ENCODE data around the gene TMEM190. TPM values are rescaled to one million over a fixed set of nuclear protein-coding genes. Genes with fewer than 3 reads are reported as not detected.

The TMEM190 gene
- total and polyA plus RNA-seq, 10 of the 15 experiments (the other 5 are each of a cell fraction or from before 2014, with no cell fraction given) = not detected

DNA sequence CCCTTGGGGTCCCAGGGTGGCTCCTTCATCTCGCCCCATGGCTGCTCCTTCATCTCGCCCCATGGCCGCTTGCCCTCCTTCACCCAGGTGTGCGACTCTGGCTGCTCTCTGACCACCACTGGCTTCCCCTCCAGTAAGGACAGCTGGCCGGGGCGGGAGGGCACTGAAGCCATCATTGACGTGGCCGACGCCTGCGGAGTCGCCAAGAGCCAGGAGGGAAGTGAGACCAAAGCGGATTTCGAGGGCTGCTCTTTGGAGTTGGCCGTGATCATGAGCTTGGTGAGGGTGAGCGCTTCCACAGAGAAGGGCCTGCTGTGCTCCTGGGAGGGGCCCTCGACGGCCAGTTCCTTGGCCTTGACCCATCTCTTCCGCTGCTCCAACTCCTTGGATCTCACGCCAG lies 18.1 kb upstream of the TMEM190 start:
- ATAC-seq (no peak), DNase-seq (ENCODE audit: low read depth, low spot score) (no peak), FAIRE-seq (no peak)
- Histone ChIP-seq H3K4me1 (ENCODE audit: control insufficient read depth, insufficient read depth, low read length) (no peaks in the 10 kb centered on the region), H3K27me3 (replicated peaks in 1 of 2; ENCODE audit: control insufficient read depth in 2 of 2, insufficient read depth in 2 of 2, low read length in 1 of 2) (peaks cover 0 to 8% of the 10 kb centered on the region in 2 experiments; a peak in 3 of 4 replicates), H2AFZ (ENCODE audit: control insufficient read depth, low read depth, low read length) (no peak overlapping the region), H3K4me2 (ENCODE audit: control insufficient read depth, insufficient read depth) (no peak overlapping the region), H3K9me3 (replicated peaks; ENCODE audit: control insufficient read depth, insufficient read depth, low read length) (no peaks in the 10 kb centered on the region), H4K20me1 (ENCODE audit: control insufficient read depth, insufficient read depth) (no peaks in the 10 kb centered on the region), H3K27ac (ENCODE audit: control insufficient read depth, insufficient read depth) (no peak overlapping the region), H3K79me2 (ENCODE audit: control insufficient read depth, insufficient read depth, low read length) (no peaks in the 10 kb centered on the region), H3K4me3 (no peak overlapping the region), H3K9ac (ENCODE audit: control insufficient read depth, insufficient read depth, low read length) (no peak overlapping the region), H3K36me3 (ENCODE audit: control insufficient read depth in 2 of 2, insufficient read depth in 2 of 2, low read length in 1 of 2) (no peaks in the 10 kb centered on the region)
- no peak for TF ChIP-seq NFYA (IDR thresholded peaks at IDR 0.05; ENCODE audit: borderline replicate concordance, low read depth, low read length)
- TF ChIP-seq, protein P1, sequence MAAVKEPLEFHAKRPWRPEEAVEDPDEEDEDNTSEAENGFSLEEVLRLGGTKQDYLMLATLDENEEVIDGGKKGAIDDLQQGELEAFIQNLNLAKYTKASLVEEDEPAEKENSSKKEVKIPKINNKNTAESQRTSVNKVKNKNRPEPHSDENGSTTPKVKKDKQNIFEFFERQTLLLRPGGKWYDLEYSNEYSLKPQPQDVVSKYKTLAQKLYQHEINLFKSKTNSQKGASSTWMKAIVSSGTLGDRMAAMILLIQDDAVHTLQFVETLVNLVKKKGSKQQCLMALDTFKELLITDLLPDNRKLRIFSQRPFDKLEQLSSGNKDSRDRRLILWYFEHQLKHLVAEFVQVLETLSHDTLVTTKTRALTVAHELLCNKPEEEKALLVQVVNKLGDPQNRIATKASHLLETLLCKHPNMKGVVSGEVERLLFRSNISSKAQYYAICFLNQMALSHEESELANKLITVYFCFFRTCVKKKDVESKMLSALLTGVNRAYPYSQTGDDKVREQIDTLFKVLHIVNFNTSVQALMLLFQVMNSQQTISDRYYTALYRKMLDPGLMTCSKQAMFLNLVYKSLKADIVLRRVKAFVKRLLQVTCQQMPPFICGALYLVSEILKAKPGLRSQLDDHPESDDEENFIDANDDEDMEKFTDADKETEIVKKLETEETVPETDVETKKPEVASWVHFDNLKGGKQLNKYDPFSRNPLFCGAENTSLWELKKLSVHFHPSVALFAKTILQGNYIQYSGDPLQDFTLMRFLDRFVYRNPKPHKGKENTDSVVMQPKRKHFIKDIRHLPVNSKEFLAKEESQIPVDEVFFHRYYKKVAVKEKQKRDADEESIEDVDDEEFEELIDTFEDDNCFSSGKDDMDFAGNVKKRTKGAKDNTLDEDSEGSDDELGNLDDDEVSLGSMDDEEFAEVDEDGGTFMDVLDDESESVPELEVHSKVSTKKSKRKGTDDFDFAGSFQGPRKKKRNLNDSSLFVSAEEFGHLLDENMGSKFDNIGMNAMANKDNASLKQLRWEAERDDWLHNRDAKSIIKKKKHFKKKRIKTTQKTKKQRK (IDR thresholded peaks at IDR 0.05; ENCODE audit: low read depth, low read length) = no peak
- TF ChIP-seq MEF2B (IDR thresholded peaks at IDR 0.05; ENCODE audit: partially characterized antibody, poor library complexity, severe bottlenecking) = no peak
- TF ChIP-seq TARDBP (IDR thresholded peaks at IDR 0.05; ENCODE audit: borderline replicate concordance) = no peak
- TF ChIP-seq BACH1 (IDR thresholded peaks at IDR 0.05; ENCODE audit: borderline replicate concordance) = no peak
- TF ChIP-seq CREB1 (IDR thresholded peaks at IDR 0.05; ENCODE audit: low read depth) = no peak
- in situ Hi-C loops (cut with MboI) = no loop called here
- ChIA-PET CTCF (no interaction called here), POLR2A (no interaction called here), RAD21 (ENCODE audit: unreplicated experiment) (no interaction called here), SMC1A (ENCODE audit: uncharacterized antibody, unreplicated experiment) (no interaction called here)
- 71% methylated on average over 19 of the region's 19 CpGs for WGBS (ENCODE audit: insufficient coverage, insufficient replicate concordance, low lambda C conversion rate, missing lambda C conversion rate)
- intact Hi-C loops (cut with micrococcal nuclease; ENCODE audit: unreplicated experiment) = no loop called here
- no TSS peak for BruUV-seq (replicated peaks)

All from GM12878 (cell line).